Erythroblast (primary cell): ENCODE measurements around the gene FOXL3.
"Not testable (repeated sequence)": the region's sequence is repeated elsewhere in the genome, so short reads cannot be mapped to it uniquely, and the experiment has no call there.

Source experiments
- DNase-seq, 2 experiments: peaks; one replicate each; lab custom pipeline; 2025; lab: John Stamatoyannopoulos, UW
- GATA1 ChIP-seq: IDR thresholded peaks from 2 replicates; pipeline ENCODE4 v1.6.1; 2011; ENCODE audit warnings: low read depth, mild to moderate bottlenecking, control low read depth, low read length, moderate library complexity
- POLR2A ChIP-seq: IDR thresholded peaks from 2 replicates; pipeline ENCODE4 v1.6.1; 2011; ENCODE audit warnings: mild to moderate bottlenecking, low read length

Gene FOXL3

DNA sequence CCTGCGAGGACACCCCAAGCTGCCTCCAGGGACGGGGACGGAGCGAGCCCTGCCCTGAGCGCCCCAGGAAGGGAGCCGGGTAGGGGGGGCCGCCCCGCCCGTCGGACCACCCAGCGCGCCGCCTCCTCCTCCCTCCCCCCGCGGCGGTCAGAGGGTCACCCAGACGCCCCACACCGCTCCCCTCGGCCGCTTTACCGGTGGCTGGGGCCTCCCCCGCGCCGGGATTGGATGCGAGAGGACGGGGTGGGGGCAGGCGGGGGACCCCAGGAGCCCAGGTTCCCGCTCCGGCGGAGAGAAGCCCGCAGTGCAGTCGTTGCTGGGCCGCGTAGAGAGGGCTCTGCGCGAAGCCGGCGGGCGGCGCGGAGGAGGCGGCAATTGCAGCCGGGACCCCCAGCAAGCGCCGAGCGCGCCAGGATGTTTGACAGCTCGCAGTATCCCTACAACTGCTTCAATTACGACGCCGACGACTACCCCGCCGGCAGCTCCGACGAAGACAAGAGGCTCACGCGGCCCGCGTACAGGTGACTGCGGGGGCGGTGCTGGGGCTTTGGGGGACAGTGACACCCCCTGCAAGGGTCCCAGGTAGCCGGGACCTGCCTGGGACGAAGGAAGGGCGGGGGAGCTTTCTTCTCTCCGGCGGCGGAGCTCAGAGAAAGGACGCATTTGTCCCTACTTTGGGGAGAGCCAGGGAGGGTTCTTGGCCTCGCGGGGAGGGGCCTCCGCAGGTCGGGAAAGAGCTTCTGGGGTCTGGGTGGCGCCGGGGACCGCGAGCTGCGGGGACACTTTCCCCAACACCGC is at the start of gene FOXL3:
Gene FOXL3, plus strand, starts transcription at position 415 of the 798 bp plus-strand sequence. Its CDS starts 0 bp downstream, at position 415.
- DNase-seq, result no peak
- TF ChIP-seq POLR2A, result no peak
- no peak for TF ChIP-seq GATA1

DNA sequence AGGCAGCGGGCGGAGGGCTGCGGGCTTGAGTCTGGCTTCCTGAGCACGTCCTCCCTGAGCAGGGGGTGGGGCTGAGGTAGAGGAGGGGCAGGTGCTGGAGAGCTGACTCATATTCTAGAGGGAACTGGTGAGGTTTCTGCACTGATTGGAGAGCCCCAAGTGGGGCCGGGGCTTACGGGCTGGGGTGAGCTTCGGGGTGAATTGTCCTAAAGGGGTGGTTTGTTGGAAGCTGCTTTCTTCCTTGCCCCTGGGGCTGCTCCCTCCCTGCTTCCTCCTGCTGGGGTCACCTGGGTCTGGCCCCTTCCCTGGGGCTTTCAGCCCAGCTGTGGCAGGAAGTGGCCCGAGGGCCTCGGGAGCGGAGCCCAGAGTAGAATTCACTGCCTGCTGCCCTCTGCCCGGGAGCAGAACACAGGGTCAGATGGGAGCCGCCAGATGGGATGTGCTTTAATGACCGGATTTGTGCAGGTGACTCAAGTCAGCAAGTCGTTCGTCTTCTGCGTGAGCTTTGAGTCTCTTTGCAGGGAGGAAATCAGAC is 49.0 kb upstream of the FOXL3 start:
- no peak for TF ChIP-seq POLR2A
- TF ChIP-seq GATA1, result no peak
- no peak for DNase-seq

DNA sequence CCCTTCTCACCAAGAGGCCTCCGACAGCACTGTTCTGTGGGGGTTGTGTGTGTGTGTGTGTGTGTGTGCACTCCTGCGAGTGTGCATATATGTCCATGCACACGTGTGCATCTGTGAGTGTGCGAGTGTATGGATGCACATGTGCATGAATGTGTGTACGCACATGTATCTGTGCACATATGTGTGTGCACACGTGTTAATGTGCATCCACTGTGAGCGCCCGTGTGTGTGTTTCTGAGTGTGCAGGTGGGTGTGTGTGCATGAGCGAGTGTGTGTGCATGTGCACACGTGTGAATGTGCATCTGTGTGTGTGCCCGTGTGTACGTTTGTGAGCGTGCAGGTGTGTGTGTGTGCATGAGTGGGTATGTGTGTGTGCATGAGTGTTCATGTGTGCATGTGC is 48.5 kb upstream of the FOXL3 start:
- TF ChIP-seq GATA1 (no peak), POLR2A (no peak)

DNA sequence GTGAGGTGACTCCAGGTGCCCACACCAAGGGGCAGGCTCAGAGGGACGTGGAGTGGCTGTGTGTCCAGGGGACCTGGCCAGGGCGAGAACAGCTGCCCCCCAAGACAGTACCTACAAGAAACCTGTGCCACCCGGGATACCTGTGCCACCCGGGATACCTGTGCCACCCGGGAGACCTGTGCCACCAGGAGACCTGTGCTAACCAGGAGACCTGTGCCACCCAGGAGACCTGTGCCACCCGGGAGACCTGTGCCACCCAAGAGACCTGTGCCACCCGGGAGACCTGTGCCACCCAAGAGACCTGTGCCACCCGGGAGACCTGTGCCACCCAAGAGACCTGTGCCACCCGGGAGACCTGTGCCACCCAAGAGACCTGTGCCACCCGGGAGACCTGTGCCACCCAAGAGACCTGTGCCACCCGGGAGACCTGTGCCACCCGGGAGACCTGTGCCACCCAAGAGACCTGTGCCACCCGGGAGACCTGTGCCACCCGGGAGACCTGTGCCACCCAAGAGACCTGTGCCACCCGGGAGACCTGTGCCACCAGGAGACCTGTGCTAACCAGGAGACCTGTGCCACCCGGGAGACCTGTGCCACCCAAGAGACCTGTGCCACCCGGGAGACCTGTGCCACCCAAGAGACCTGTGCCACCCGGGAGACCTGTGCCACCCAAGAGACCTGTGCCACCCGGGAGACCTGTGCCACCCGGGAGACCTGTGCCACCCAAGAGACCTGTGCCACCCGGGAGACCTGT is 47.0 kb upstream of the FOXL3 start:
- not testable (repeated sequence) for DNase-seq

More for the DNA sequence above, 48.5 kb upstream of the FOXL3 start:
- no peak for DNase-seq

DNA sequence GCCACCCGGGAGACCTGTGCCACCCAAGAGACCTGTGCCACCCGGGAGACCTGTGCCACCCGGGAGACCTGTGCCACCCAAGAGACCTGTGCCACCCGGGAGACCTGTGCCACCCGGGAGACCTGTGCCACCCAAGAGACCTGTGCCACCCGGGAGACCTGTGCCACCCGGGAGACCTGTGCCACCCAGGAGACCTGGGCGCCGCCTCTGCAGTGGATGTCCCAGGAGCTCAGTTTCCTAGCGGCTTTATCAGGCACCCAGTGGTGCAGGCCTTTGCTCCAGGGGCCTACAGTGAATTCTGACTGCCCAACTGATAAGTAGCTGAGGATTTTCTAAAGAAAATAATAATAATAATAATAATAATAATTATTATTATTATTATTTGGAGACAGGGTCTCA is 46.4 kb upstream of the FOXL3 start:
- not testable (repeated sequence) for DNase-seq

DNA sequence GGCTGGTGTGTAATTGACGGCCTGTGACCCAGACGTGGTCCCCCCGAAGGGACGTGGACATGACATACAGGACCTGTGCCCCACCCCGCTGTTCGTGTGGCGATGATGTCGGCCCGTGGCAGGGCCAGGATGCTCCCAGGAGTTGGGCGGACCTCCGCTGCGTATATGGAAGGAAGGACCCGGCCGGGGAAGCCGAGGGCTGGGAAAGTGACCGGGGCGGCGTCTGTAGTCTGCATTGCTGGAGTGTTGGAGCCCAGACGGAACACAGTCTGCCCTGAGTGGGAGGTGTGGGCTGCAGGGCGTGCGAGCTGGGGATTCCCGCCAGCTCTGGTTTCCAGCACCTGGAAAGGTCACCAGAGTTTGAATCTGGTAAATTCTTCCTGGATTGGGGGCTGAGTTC is 45.0 kb upstream of the FOXL3 start:
- TF ChIP-seq GATA1 (no peak), POLR2A (no peak)
- DNase-seq, result no peak

DNA sequence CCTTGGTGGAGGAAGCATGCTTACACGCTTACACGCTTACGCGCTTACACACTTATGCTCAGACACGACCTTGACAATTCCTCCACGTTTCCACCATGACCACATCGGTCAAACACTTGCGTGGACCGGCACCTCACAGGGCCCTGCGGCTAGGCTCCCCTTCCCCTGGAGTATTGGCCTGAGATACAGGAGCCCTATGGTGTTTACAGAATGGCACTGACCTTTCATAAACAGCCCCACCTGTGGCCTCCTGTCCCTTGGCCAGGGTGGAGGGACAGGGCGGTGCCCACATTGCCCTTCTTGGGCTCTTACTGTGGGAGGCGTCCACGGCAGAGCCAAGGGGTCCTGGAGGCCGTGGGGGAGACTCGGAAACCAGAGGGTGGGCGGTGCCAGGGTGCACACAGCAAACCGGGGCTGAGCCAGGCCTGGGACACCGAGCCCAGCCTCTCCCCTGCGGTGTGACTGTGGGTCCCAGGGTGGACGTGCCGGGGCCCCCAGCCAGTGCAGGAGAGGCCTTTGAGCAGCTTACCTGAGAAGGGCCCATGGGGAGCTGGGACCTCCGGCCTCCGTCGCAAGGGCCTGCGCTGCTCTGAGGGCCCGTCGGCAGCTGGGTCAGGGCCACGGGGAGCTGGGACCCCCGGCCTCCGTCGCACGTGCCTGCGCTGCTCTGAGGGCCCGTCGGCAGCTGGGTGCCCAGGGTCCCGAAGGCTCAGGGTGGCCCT is 44.2 kb upstream of the FOXL3 start:
- TF ChIP-seq POLR2A (no peak), GATA1 (no peak)
- no peak for DNase-seq

DNA sequence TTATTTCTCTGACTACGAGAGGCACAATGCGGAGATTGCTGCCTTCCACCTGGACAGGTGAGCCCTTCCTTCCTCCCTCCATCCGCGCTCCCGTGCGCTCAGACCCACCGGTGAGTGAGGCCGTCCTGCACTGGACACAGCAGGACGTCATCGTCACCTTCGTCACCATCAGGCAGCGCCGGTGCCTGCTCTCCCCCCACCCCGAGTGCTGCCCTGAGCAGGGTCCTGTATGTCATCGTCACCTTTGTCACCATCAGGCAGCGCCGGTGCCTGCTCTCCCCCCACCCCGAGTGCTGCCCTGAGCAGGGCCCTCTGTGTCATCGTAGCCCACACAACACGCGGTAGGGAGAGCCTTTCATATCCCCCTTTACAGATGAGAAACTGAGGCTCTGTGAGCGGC is 43.5 kb upstream of the FOXL3 start:
- TF ChIP-seq GATA1 (no peak), POLR2A (no peak)
- no peak for DNase-seq

DNA sequence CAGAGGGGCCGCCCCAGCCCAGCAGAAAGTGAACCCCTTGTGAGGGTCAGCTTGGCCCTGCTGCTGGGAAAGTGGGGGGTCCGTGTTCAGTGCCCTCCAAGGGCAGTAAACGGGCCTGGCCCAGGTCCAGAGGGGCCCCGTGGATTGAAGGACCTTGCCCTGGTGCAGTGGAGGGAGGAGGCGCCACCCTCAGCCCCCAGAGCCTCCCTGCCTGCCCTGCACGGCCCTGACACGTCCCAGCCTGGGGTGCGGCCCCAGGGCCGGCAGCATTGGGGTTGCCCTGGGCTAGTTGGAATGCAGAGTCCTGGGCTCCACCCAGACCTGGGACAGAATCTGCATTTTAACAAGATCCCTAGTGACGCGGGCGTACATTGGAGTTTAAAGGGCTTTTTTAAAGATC is 42.8 kb upstream of the FOXL3 start:
- TF ChIP-seq GATA1, result no peak
- no peak for TF ChIP-seq POLR2A
- no peak for DNase-seq

DNA sequence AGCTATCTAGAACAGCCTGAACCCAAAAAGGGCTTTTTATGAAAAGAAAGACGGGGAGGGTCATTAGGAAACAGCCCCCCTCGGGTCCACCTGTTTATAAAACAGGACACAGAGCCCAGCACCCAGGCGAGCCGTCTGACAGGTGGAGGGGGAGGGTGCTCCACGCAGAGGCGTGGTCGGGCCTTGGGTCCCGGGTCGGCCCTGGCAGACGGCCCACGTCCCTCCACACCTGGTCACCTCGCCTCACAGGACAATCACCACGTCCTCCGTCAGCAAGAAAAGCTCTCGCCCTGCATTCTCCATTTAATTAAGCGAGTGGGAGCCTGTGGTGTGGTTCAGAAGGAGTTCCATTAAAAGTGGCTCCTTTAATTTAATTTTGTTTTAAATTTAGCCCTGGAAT is 42.3 kb upstream of the FOXL3 start:
- no peak for TF ChIP-seq POLR2A
- no peak for TF ChIP-seq GATA1
- DNase-seq, result no peak

DNA sequence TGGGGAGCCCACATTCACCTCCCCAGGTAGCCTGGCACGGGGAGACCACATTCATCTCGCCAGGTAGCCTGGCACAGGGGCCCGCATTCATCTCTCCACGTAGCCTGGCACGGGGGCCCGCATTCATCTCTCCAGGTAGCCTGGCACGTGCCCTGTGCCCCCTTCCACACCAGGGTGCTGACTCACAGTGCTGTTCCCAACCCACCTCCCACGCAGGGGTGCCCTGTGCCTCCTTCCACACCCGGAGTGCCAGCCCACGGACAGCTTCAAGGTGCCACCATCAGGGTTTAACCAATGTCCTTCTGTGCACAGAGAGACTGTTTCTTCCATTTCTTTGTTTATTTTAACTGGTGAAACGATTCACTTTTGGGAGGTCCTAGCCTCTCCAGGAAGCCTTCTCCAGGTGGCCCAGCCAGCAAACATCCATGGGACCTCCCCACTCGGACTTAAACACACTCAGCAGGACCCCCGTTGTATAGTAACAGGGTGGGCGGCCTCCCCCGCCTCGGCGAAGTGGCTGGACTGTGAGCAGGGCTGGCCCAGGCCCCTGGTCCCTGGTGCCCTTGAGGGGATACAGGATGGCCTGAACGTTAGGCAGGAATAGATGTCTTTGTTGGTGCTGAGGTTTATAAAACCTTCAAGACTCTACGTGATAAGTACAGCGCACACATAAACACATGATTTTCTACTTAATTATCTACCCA is 41.1 kb upstream of the FOXL3 start:
- TF ChIP-seq POLR2A (no peak), GATA1 (no peak)

DNA sequence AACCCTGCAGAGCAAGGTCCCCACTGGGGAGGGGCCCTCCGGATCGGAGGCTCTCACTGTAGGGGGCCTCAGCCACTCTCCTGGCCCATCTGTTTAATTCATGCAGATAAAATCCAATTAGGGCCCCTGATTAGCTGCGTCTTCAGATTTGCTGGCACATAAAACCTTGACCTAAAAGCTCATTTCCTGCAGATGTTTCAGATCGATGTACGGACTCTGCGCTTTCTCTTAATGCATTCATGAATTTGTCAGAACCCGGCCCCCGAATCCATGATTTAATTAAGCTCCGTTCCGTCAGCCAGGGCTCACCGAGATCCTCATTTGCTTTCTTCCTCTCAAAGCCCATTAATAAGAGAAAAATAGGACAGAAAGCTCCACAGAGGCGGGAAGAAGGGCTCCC is 40.0 kb upstream of the FOXL3 start:
- TF ChIP-seq POLR2A (no peak), GATA1 (no peak)
- DNase-seq, result no peak

More for the DNA sequence above, 41.1 kb upstream of the FOXL3 start:
- DNase-seq, result no peak

DNA sequence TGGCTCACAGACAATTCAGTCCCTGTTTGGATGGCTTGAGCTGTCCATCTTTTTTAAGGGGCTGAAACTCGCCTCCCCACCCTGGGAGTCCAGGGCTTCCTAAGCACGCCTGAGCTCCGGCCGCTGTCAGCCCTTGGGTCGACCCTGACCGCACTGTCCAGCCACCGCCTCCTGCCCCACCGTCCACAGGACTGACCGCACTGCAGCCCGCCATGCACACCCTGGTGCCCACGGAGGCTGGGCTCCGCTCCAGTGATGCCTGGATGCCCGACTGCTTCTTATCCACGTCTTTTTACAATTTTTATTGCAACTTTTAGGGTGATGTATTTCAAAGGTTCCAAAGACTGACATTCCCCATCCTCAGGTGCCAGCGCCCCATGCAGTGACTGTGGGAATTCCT is 39.4 kb upstream of the FOXL3 start:
- TF ChIP-seq POLR2A (no peak), GATA1 (no peak)

More for the DNA sequence above, 39.4 kb upstream of the FOXL3 start:
- DNase-seq, result no peak
